ENCODE results near the gene ZFPM1. TPM values are rescaled to one million over a fixed set of nuclear protein-coding genes. Genes with fewer than 3 reads are reported as not detected.

Gene ZFPM1
- total RNA-seq, 1 experiment from 2014 or later = 3.9 TPM

DNA sequence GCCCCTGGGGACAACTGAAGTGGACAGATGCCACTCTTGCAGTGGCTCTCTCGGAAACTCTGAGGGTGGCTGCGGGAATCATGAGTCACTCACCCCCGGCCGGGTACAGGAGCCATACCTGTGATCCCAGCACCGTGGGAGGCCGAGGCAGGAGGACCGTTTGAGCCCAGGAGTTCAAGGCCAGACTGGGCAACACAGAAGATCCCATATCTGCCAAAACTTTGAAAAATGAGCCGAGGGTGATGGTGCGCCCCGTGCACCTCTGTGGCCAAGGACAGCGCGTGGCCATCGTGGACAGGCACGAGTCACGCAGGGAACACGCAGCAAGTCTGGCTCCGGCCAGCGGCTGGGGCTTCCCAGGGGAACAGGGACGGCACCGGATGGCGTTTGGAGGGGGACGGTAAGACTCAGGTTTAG, 75.8 kb downstream of the ZFPM1 start:
- ChIA-PET POLR2A (no interaction called here), CTCF (no interaction called here)
- TF ChIP-seq TCF7L2 (IDR thresholded peaks at IDR 0.05; ENCODE audit: low read depth, low read length) = no peak
- TF ChIP-seq SIN3A (IDR thresholded peaks at IDR 0.05; ENCODE audit: borderline replicate concordance, insufficient read depth, low read depth, low read length) = no peak
- TF ChIP-seq, protein P1, sequence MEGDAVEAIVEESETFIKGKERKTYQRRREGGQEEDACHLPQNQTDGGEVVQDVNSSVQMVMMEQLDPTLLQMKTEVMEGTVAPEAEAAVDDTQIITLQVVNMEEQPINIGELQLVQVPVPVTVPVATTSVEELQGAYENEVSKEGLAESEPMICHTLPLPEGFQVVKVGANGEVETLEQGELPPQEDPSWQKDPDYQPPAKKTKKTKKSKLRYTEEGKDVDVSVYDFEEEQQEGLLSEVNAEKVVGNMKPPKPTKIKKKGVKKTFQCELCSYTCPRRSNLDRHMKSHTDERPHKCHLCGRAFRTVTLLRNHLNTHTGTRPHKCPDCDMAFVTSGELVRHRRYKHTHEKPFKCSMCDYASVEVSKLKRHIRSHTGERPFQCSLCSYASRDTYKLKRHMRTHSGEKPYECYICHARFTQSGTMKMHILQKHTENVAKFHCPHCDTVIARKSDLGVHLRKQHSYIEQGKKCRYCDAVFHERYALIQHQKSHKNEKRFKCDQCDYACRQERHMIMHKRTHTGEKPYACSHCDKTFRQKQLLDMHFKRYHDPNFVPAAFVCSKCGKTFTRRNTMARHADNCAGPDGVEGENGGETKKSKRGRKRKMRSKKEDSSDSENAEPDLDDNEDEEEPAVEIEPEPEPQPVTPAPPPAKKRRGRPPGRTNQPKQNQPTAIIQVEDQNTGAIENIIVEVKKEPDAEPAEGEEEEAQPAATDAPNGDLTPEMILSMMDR (IDR thresholded peaks at IDR 0.05) = no peak
- TF ChIP-seq POLR2AphosphoS5 (IDR thresholded peaks at IDR 0.05; ENCODE audit: low read depth, low read length) = no peak
- TF ChIP-seq, protein P2, sequence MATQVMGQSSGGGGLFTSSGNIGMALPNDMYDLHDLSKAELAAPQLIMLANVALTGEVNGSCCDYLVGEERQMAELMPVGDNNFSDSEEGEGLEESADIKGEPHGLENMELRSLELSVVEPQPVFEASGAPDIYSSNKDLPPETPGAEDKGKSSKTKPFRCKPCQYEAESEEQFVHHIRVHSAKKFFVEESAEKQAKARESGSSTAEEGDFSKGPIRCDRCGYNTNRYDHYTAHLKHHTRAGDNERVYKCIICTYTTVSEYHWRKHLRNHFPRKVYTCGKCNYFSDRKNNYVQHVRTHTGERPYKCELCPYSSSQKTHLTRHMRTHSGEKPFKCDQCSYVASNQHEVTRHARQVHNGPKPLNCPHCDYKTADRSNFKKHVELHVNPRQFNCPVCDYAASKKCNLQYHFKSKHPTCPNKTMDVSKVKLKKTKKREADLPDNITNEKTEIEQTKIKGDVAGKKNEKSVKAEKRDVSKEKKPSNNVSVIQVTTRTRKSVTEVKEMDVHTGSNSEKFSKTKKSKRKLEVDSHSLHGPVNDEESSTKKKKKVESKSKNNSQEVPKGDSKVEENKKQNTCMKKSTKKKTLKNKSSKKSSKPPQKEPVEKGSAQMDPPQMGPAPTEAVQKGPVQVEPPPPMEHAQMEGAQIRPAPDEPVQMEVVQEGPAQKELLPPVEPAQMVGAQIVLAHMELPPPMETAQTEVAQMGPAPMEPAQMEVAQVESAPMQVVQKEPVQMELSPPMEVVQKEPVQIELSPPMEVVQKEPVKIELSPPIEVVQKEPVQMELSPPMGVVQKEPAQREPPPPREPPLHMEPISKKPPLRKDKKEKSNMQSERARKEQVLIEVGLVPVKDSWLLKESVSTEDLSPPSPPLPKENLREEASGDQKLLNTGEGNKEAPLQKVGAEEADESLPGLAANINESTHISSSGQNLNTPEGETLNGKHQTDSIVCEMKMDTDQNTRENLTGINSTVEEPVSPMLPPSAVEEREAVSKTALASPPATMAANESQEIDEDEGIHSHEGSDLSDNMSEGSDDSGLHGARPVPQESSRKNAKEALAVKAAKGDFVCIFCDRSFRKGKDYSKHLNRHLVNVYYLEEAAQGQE (IDR thresholded peaks at IDR 0.05; ENCODE audit: insufficient read depth in 1 of 2, low read depth in 2 of 2, low read length in 1 of 2) = no peak
- in situ Hi-C loops (cut with HindIII; ENCODE audit: low pct_unique_long_range_greater_than_20kb, low sequenced_read_pairs) (no loop called here), intact Hi-C loops (cut with micrococcal nuclease; ENCODE audit: unreplicated experiment) (loop anchor here (5.0 kb wide), 1 partner anchor 87 kb away; no protein-coding TSS in a partner anchor)
- Histone ChIP-seq H3K9me3 (ENCODE audit: control insufficient read depth, insufficient read depth, low read depth, low read length) (no peaks in the 10 kb centered on the region), H3K4me1 (ENCODE audit: control insufficient read depth, insufficient read depth, low read length) (no peaks in the 10 kb centered on the region), H3K27ac (ENCODE audit: low read length) (no peak overlapping the region), H3K27me3 (ENCODE audit: control insufficient read depth, insufficient read depth, low read length) (no peaks in the 10 kb centered on the region), H3K36me3 (ENCODE audit: control insufficient read depth, insufficient read depth, low read length) (no peaks in the 10 kb centered on the region), H3K4me3 (ENCODE audit: low read depth in 2 of 2, low read length in 2 of 2) (no peak overlapping the region)
- ATAC-seq = no peak
- no peak for DNase-seq (ENCODE audit: low read depth, low spot score)
- BruUV-seq (replicated peaks) = no TSS peak

DNA sequence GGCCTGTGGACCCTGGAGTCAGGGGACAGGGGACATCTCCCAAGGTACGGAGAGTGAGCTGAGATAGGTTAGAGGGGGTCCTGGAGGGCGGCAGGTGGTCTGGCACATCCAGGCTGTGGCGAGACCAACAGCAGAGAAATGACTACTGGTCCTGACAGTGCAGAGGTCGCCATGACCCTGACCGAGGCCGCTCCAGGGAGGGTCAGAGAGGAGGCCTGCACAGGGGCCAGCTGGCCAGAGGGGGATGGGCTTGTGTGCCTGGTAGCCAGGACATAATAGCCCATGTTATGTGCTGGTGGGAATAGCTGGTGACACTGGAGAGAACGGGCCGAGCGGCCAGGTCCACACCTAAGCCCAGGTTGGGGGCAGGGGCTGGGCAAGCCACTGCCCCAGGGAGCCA, 76.5 kb downstream of the ZFPM1 start:
- intact Hi-C loops (cut with micrococcal nuclease; ENCODE audit: unreplicated experiment) (loop anchor here (5.0 kb wide), 1 partner anchor 87 kb away; no protein-coding TSS in a partner anchor), in situ Hi-C loops (cut with HindIII; ENCODE audit: low pct_unique_long_range_greater_than_20kb, low sequenced_read_pairs) (no loop called here)
- no peak overlapping the region for H3K27ac ChIP-seq (ENCODE audit: low read length)
- no peaks in the 10 kb centered on the region for H3K4me1 ChIP-seq (ENCODE audit: control insufficient read depth, insufficient read depth, low read length)
- BruUV-seq (replicated peaks) = no TSS peak
- H3K9me3 ChIP-seq (ENCODE audit: control insufficient read depth, insufficient read depth, low read depth, low read length) = no peaks in the 10 kb centered on the region
- no peaks in the 10 kb centered on the region for H3K27me3 ChIP-seq (ENCODE audit: control insufficient read depth, insufficient read depth, low read length)
- ChIA-PET POLR2A (no interaction called here), CTCF (no interaction called here)
- no peak for ATAC-seq
- H3K4me3 ChIP-seq (ENCODE audit: low read depth in 2 of 2, low read length in 2 of 2) = no peak overlapping the region
- no peaks in the 10 kb centered on the region; the same call in 1 of the 2 replicates for H3K36me3 ChIP-seq (ENCODE audit: control insufficient read depth, insufficient read depth, low read length)
- no peak for DNase-seq (ENCODE audit: low read depth, low spot score)
- TF ChIP-seq, protein P1 (IDR thresholded peaks at IDR 0.05) = no peak
- TF ChIP-seq, protein P2 (IDR thresholded peaks at IDR 0.05; ENCODE audit: insufficient read depth in 1 of 2, low read depth in 2 of 2, low read length in 1 of 2) = no peak
- TF ChIP-seq TCF7L2 (IDR thresholded peaks at IDR 0.05; ENCODE audit: low read depth, low read length) = no peak
- TF ChIP-seq POLR2AphosphoS5 (IDR thresholded peaks at IDR 0.05; ENCODE audit: low read depth, low read length) = no peak
- TF ChIP-seq SIN3A (IDR thresholded peaks at IDR 0.05; ENCODE audit: borderline replicate concordance, insufficient read depth, low read depth, low read length) = no peak

All from Panc1 (cell line).